ENCODE data around the gene MSH3.
"Not testable (repeated sequence)": the region's sequence is repeated elsewhere in the genome, so short reads cannot be mapped to it uniquely, and the experiment has no call there.

Gene MSH3

GRCh38 chr5:80806929-80807328 is 152.5 kb downstream of the MSH3 start:
- no peak for DNase-seq (ENCODE audit: low read depth)
- no peak for TF ChIP-seq CTCF (conservative IDR thresholded peaks at IDR 0.05; ENCODE audit: low read depth, low read length)
- H3K4me3 ChIP-seq (ENCODE audit: low read depth, low read length) = no peak overlapping the region

- peak; percentile 11 for DNase-seq (ENCODE audit: low read depth)
- TF ChIP-seq CTCF (conservative IDR thresholded peaks at IDR 0.05; ENCODE audit: low read depth, low read length) = no peak
- H3K4me3 ChIP-seq (ENCODE audit: low read depth, low read length) = no peak overlapping the region
Measured at GRCh38 chr5:80809451-80809850, 155.0 kb downstream of the MSH3 start.

GRCh38 chr5:80810425-80810824 is 156.0 kb downstream of the MSH3 start:
- DNase-seq (ENCODE audit: low read depth) = no peak
- no peak overlapping the region for H3K4me3 ChIP-seq (ENCODE audit: low read depth, low read length)
- TF ChIP-seq CTCF (conservative IDR thresholded peaks at IDR 0.05; ENCODE audit: low read depth, low read length) = no peak

- no peak overlapping the region for H3K4me3 ChIP-seq (ENCODE audit: low read depth, low read length)
- DNase-seq (ENCODE audit: low read depth) = no peak
- TF ChIP-seq CTCF (conservative IDR thresholded peaks at IDR 0.05; ENCODE audit: low read depth, low read length) = no peak
Measured at GRCh38 chr5:80816590-80816989, 162.1 kb downstream of the MSH3 start.

- DNase-seq (ENCODE audit: low read depth) = no peak
- H3K4me3 ChIP-seq (ENCODE audit: low read depth, low read length) = no peak overlapping the region
- TF ChIP-seq CTCF (conservative IDR thresholded peaks at IDR 0.05; ENCODE audit: low read depth, low read length) = no peak
Measured at GRCh38 chr5:80820685-80821084, 166.2 kb downstream of the MSH3 start.

- no peak overlapping the region for H3K4me3 ChIP-seq (ENCODE audit: low read depth, low read length)
- TF ChIP-seq CTCF (conservative IDR thresholded peaks at IDR 0.05; ENCODE audit: low read depth, low read length) = no peak
- no peak for DNase-seq (ENCODE audit: low read depth)
Measured at GRCh38 chr5:80822640-80823039, 168.2 kb downstream of the MSH3 start.

- not testable (repeated sequence) for DNase-seq (ENCODE audit: low read depth); H3K4me3 ChIP-seq (ENCODE audit: low read depth, low read length)
Measured at GRCh38 chr5:80824159-80824558, 169.7 kb downstream of the MSH3 start.

All from choroid plexus epithelial cell (primary cell).